PC-9 (cell line): Measurements from ENCODE around the gene RYR2. TPM values are rescaled to one million over a fixed set of nuclear protein-coding genes. Genes with fewer than 3 reads are reported as not detected.

Experiments
- BruUV-seq: library from RNA; stranded (reverse); fragments of 400-500 nt; replicated peaks from 2 replicates; lab custom pipeline; 2021; lab: Mats Ljungman, UMichigan
- CTCF ChIA-PET: fragments of 300-600 bp; sonication (Branson Sonifier 250); formaldehyde crosslinking; loops from one replicate; lab custom pipeline; 2022; ENCODE audit warnings: antibody characterized with exemption; lab: Charles Lee
- POLR2A ChIA-PET: fragments of 300-600 bp; sonication (Branson Sonifier 250); formaldehyde crosslinking; loops from one replicate; lab custom pipeline; 2022; ENCODE audit warnings: antibody characterized with exemption; ENCODE audit not compliant: unreplicated experiment; lab: Charles Lee
- DNase-seq, 2 experiments: peaks; one replicate each; pipeline versions ENCODE4 v3.0.0 to v3.0.0-alpha.2; 2015 to 2022; ENCODE audit warnings: mixed read lengths in 1 of 2
- H2AFZ ChIP-seq: fragments of 200-600 bp; sonication (generic); 2 replicates; pipeline ENCODE4 v1.8.1; 2017; ENCODE audit warnings: antibody characterized with exemption
- H3F3A ChIP-seq: fragments of 200-600 bp; sonication (generic); 2 replicates; pipeline ENCODE4 v1.8.1; 2017; ENCODE audit warnings: antibody characterized with exemption, mild to moderate bottlenecking, low read depth; ENCODE audit not compliant: insufficient read depth
- H3K27ac ChIP-seq: fragments of 200-600 bp; sonication (generic); 2 replicates; pipeline ENCODE4 v1.6.1; 2016; ENCODE audit warnings: mixed run types
- H3K27me3 ChIP-seq: fragments of 200-600 bp; sonication (generic); 2 replicates; pipeline ENCODE4 v1.6.1; 2016; ENCODE audit warnings: low read depth, mixed run types; ENCODE audit not compliant: insufficient read depth
- H3K36me3 ChIP-seq: fragments of 200-600 bp; sonication (generic); 2 replicates; pipeline ENCODE4 v1.6.1; 2016; ENCODE audit warnings: low read depth, mixed run types
- H3K4me1 ChIP-seq: fragments of 200-600 bp; sonication (generic); replicated peaks from 2 replicates; pipeline ENCODE4 v1.6.1; 2016; ENCODE audit warnings: mixed run types; ENCODE audit not compliant: insufficient read depth
- H3K4me2 ChIP-seq: fragments of 200-600 bp; sonication (generic); 2 replicates; pipeline ENCODE4 v1.6.1; 2017; ENCODE audit warnings: mixed run types
- H3K4me3 ChIP-seq: fragments of 200-600 bp; sonication (generic); 2 replicates; pipeline ENCODE4 v1.6.1; 2016; ENCODE audit warnings: mixed run types
- H3K79me2 ChIP-seq: fragments of 200-600 bp; sonication (generic); 2 replicates; pipeline ENCODE4 v1.6.1; 2017; ENCODE audit warnings: low read depth, mixed run types
- H3K9me2 ChIP-seq: fragments of 200-600 bp; sonication (generic); 2 replicates; pipeline ENCODE4 v1.8.1; 2017; ENCODE audit warnings: mild to moderate bottlenecking; ENCODE audit not compliant: insufficient read depth
- H3K9me3 ChIP-seq: fragments of 200-600 bp; sonication (generic); 2 replicates; pipeline ENCODE4 v1.8.1; 2016; ENCODE audit warnings: low read depth; ENCODE audit not compliant: insufficient read depth
- H4K20me1 ChIP-seq: fragments of 200-600 bp; sonication (generic); 2 replicates; pipeline ENCODE4 v1.8.1; 2017; ENCODE audit not compliant: insufficient read depth
- CTCF ChIP-seq: fragments of 200-600 bp; sonication (generic); conservative IDR thresholded peaks from 2 replicates; pipeline ENCODE4 v1.6.1; 2017; ENCODE audit warnings: mixed run types, antibody characterized with exemption, mild to moderate bottlenecking, moderate library complexity
- EZH2 ChIP-seq: fragments of 200-600 bp; sonication (generic); IDR thresholded peaks from 2 replicates; pipeline ENCODE4 v1.8.0; 2017; ENCODE audit warnings: antibody characterized with exemption, low read depth
- intact Hi-C: fragments of 100-400 bp; cut with micrococcal nuclease; formaldehyde crosslinking; loops from one replicate; pipeline ENCODE4 v1.10.0; 2022; ENCODE audit not compliant: unreplicated experiment
- total RNA-seq: library from RNA; stranded (reverse); gene quantifications from 2 replicates; pipeline ENCODE4 v1.2.3, GENCODE V29; 2021

The RYR2 gene
- total RNA-seq, 1 experiment from 2014 or later = not detected

- TF ChIP-seq CTCF (no peak), EZH2 (no peak)
- H3K36me3 ChIP-seq = no peaks in the 10 kb centered on the region
- no peak overlapping the region for H3K4me3 ChIP-seq
- no peaks in the 10 kb centered on the region for H3K9me3 ChIP-seq
- ChIA-PET POLR2A (no interaction called here), CTCF (no interaction called here)
- H3F3A ChIP-seq = no peaks in the 10 kb centered on the region
- H2AFZ ChIP-seq = no peak overlapping the region
- intact Hi-C loops = no loop called here
- DNase-seq = no peak
- H4K20me1 ChIP-seq = no peaks in the 10 kb centered on the region
- H3K27ac ChIP-seq = no peak overlapping the region
- H3K4me1 ChIP-seq = no peaks in the 10 kb centered on the region
- peaks cover 80% of the 10 kb centered on the region for H3K27me3 ChIP-seq
- BruUV-seq = no TSS peak
- H3K79me2 ChIP-seq = no peaks in the 10 kb centered on the region
- no peak overlapping the region for H3K4me2 ChIP-seq
- H3K9me2 ChIP-seq = no peaks in the 10 kb centered on the region
These were observed 6.8 kb downstream of the RYR2 start for GRCh38 chr1:237048803-237049202.

DNA sequence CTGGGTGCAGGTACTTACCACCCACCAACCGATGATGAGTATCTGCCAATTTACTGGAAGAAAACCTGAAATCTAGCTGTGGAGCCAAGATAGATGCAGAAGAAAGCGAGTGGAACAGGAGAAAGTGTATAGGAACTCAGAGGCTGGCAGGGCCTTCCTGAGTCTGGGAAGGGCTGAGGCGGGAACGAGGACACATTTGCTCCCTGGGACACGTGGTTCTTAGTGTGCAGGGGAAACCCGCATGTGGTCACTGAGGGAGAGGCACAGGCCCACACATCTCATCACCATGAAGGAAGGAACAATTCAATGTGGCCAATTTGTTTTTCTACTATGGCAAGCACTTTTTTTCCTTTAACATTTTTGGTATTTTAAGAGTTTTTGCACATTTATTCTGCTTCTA, 8.2 kb downstream of the RYR2 start:
- H3K4me2 ChIP-seq = no peak overlapping the region
- no peaks in the 10 kb centered on the region for H3K9me2 ChIP-seq
- no peaks in the 10 kb centered on the region for H4K20me1 ChIP-seq
- ChIA-PET CTCF (no interaction called here), POLR2A (no interaction called here)
- H3K4me1 ChIP-seq = no peaks in the 10 kb centered on the region
- H3F3A ChIP-seq = no peaks in the 10 kb centered on the region
- H2AFZ ChIP-seq = no peak overlapping the region
- TF ChIP-seq CTCF (no peak), EZH2 (no peak)
- intact Hi-C loops = no loop called here
- H3K9me3 ChIP-seq = no peaks in the 10 kb centered on the region
- no peak overlapping the region for H3K27ac ChIP-seq
- H3K27me3 ChIP-seq = peaks cover 84% of the 10 kb centered on the region
- H3K4me3 ChIP-seq = no peak overlapping the region
- no TSS peak for BruUV-seq
- H3K36me3 ChIP-seq = no peaks in the 10 kb centered on the region
- DNase-seq = no peak
- no peaks in the 10 kb centered on the region for H3K79me2 ChIP-seq

- no peaks in the 10 kb centered on the region for H4K20me1 ChIP-seq
- no peak overlapping the region for H2AFZ ChIP-seq
- TF ChIP-seq CTCF = no peak
- no peak for TF ChIP-seq EZH2
- ChIA-PET POLR2A (no interaction called here), CTCF (no interaction called here)
- H3K4me3 ChIP-seq = no peak overlapping the region
- BruUV-seq = no TSS peak
- H3K27ac ChIP-seq = no peak overlapping the region
- H3K9me3 ChIP-seq = no peaks in the 10 kb centered on the region
- no peaks in the 10 kb centered on the region for H3K79me2 ChIP-seq
- peaks cover 91% of the 10 kb centered on the region for H3K27me3 ChIP-seq
- no peaks in the 10 kb centered on the region for H3F3A ChIP-seq
- H3K4me1 ChIP-seq = no peaks in the 10 kb centered on the region
- no peak overlapping the region for H3K4me2 ChIP-seq
- no peaks in the 10 kb centered on the region for H3K9me2 ChIP-seq
- DNase-seq = no peak
- intact Hi-C loops = no loop called here
- no peaks in the 10 kb centered on the region for H3K36me3 ChIP-seq
These were observed 8.9 kb downstream of the RYR2 start for GRCh38 chr1:237050915-237051314.
